Prostate gland (tissue), 2 donors: Measurements from ENCODE around the gene GRID1. TPM values are rescaled to one million over a fixed set of nuclear protein-coding genes. Genes with fewer than 3 reads are reported as not detected.

Experiments
- DNase-seq: peaks from one replicate; pipeline ENCODE4 v3.0.0-alpha.2; 2019; ENCODE audit warnings: low spot score
- H3K27ac ChIP-seq, 2 donors: fragments of 200-600 bp; sonication (generic); 2 replicates each; pipeline ENCODE4 v1.5.1; 2017 to 2019
- H3K27me3 ChIP-seq: fragments of 200-600 bp; sonication (generic); replicated peaks from 2 replicates; pipeline ENCODE4 v1.5.1; 2019; ENCODE audit not compliant: insufficient read depth
- H3K36me3 ChIP-seq, 2 donors: fragments of 200-600 bp; sonication (generic); 1 replicate in 1 of 2; 2 replicates in 1 of 2; pipeline versions ENCODE4 v1.5.1 to v1.8.1; 2017 to 2019
- H3K4me1 ChIP-seq: fragments of 200-600 bp; sonication (generic); replicated peaks from 2 replicates; pipeline ENCODE4 v1.5.1; 2019
- H3K4me3 ChIP-seq, 2 donors: fragments of 200-600 bp; sonication (generic); 2 replicates each; pipeline ENCODE4 v1.5.1; 2017 to 2019
- H3K9me3 ChIP-seq: fragments of 200-600 bp; sonication (generic); 2 replicates; pipeline ENCODE4 v1.5.1; 2017
- POLR2A ChIP-seq: fragments of 450-650 bp; IDR thresholded peaks from one replicate; pipeline ENCODE4 v1.6.1; 2016; ENCODE audit warnings: antibody characterized with exemption, mild to moderate bottlenecking
- POLR2AphosphoS5 ChIP-seq: sonication (generic); formaldehyde crosslinking; IDR thresholded peaks from one replicate; pipeline ENCODE4 v1.6.1; 2017; ENCODE audit warnings: antibody characterized with exemption
- WGBS: methylation state at CpG from one replicate; pipeline ENCODE4 v1.1.5; 2018; 5-methylcytosine and 5-hydroxymethylcytosine counted together
- intact Hi-C: fragments of 100-400 bp; cut with DNase I; formaldehyde crosslinking; loops from one replicate; pipeline ENCODE4 v1.14.2; 2022
- total RNA-seq, 2 donors: library from RNA; depleted of rRNA; stranded (reverse); fragments of >200 nt; gene quantifications; one replicate each; pipeline ENCODE4 v1.1.0, GENCODE V29; 2016
- TF ChIP-seq, protein P1 (sequence below), 4 experiments: fragments of 200-600 bp in 2 of 4; fragments of 450-650 bp in 2 of 4; sonication (generic) in 2 of 4; IDR thresholded peaks; 1 replicate in 3 of 4; 2 replicates in 1 of 4; pipeline ENCODE4 v1.5.1; 2016 to 2019; ENCODE audit warnings: antibody characterized with exemption in 4 of 4, mild to moderate bottlenecking in 2 of 4, moderate library complexity in 2 of 4

Gene GRID1
- total RNA-seq, 2 donors from 2014 or later: 1.0 to 10.0 TPM

DNA sequence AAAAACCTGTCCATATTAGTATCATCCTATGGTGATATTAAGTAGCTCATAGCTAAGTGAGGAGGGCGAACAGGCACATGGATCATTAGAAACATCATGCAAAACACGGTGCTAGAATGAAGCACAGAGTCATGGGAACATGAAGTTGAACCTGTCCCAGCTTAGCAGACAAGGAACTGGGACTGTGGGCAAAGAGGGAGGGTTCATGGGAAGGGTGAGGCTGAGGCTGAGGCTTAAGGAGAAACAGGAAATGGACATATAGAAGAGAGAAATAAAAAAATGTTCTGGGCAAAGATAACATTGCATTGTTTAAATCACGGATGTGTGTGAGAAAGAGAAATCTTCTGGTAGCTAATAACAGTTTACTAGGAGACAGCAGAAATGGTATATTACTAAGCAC is 708.1 kb downstream of the GRID1 start:
- Histone ChIP-seq H3K9me3 (no peaks in the 10 kb centered on the region), H3K27ac (no peak overlapping the region), H3K27me3 (no peaks in the 10 kb centered on the region), H3K4me1 (no peaks in the 10 kb centered on the region), H3K4me3 (no peak overlapping the region), H3K36me3 (no peaks in the 10 kb centered on the region)
- intact Hi-C loops: no loop called here
- DNase-seq: no peak
- TF ChIP-seq, protein P1, sequence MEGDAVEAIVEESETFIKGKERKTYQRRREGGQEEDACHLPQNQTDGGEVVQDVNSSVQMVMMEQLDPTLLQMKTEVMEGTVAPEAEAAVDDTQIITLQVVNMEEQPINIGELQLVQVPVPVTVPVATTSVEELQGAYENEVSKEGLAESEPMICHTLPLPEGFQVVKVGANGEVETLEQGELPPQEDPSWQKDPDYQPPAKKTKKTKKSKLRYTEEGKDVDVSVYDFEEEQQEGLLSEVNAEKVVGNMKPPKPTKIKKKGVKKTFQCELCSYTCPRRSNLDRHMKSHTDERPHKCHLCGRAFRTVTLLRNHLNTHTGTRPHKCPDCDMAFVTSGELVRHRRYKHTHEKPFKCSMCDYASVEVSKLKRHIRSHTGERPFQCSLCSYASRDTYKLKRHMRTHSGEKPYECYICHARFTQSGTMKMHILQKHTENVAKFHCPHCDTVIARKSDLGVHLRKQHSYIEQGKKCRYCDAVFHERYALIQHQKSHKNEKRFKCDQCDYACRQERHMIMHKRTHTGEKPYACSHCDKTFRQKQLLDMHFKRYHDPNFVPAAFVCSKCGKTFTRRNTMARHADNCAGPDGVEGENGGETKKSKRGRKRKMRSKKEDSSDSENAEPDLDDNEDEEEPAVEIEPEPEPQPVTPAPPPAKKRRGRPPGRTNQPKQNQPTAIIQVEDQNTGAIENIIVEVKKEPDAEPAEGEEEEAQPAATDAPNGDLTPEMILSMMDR (IDR thresholded peaks at IDR 0.05): no peak
- TF ChIP-seq POLR2A: no peak
- no peak for TF ChIP-seq POLR2AphosphoS5
- WGBS: 56% methylated on average over 3 of the region's 3 CpGs

DNA sequence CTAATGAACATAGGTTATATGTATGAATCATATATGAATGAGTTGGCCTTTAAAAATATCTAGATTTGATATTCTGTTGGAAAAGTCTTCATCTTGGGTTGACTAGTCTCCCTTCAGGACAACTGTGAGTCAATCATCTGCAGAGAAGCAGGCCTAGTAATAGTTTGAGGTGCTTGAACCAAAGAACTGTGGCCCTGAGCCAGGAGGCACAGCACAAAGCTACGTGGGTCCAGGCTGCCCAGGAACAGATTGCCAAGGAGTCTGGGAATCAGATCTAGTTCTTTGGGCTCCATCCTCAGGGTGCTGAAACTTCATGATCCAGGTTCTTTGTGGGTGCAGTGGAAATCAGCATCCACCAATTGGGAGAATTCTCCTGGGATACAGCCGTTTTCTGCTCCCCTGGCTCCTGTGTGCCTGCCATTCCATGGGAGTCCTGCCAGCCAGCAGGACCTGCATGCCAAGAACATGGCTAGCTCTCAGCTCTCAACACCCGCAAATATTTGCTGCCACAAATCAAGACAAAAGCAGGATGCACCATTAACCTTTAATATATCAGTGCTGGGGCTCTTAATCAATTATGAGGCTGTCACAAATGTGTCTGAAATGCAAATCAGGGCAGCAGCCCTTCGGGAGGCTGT is 709.0 kb downstream of the GRID1 start:
- Histone ChIP-seq H3K36me3 (no peaks in the 10 kb centered on the region), H3K27ac (no peak overlapping the region), H3K9me3 (no peaks in the 10 kb centered on the region), H3K4me1 (no peaks in the 10 kb centered on the region), H3K4me3 (no peak overlapping the region), H3K27me3 (no peaks in the 10 kb centered on the region)
- no peak for DNase-seq
- intact Hi-C loops: no loop called here
- 15% methylated on average over 4 of the region's 4 CpGs for WGBS
- TF ChIP-seq, protein P1 (IDR thresholded peaks at IDR 0.05): no peak
- no peak for TF ChIP-seq POLR2AphosphoS5
- no peak for TF ChIP-seq POLR2A

DNA sequence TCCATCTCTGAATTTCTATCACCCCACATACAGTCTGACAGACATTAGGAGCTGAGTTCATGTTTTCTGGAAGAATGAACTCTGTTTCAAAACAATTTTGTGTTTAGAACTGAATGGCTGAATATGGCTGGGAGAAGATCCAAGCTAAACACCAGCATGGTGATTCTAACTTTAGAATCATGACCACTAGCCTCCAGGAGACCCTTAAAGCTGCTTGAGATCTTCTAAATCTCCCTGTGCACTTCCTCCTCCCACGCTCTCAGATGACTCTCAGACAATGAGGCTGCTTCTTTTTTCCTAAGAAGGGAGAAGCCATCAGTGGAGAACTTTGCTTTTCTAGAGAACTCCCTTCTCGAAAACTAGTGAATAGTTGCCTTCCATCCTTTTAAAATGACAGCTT is 711.2 kb downstream of the GRID1 start:
- WGBS: 50% methylated on average over 2 of the region's 2 CpGs
- no peaks in the 10 kb centered on the region for H3K4me1 ChIP-seq

DNA sequence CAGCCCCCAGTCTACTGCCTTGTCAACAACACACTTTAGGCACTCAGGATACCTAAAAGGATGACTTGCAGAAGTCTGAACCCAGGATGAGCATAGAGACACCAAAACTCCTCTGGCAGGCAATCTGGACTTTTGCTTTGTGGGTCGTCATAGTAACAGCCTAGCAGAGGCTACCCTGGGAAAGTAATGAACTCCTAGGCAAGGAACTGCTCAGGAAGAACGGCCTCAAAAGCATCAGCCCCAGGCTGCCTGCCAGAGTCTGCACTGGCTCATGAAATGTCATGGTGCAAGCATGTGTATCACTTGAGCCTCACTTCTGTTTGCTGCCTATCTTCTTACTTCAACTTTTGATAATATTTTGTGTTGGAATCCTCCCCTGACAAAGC is 715.1 kb downstream of the GRID1 start:
- H3K9me3 ChIP-seq: no peaks in the 10 kb centered on the region

More for the DNA sequence above, 711.2 kb downstream of the GRID1 start:
- TF ChIP-seq, protein P1 (IDR thresholded peaks at IDR 0.05): no peak
- no peak for TF ChIP-seq POLR2A
- no peak for DNase-seq
- H3K4me3 ChIP-seq: no peak overlapping the region
- H3K27me3 ChIP-seq: no peaks in the 10 kb centered on the region
- intact Hi-C loops: no loop called here
- no peak overlapping the region for H3K27ac ChIP-seq
- H3K9me3 ChIP-seq: no peaks in the 10 kb centered on the region
- H3K36me3 ChIP-seq: no peaks in the 10 kb centered on the region

More for the DNA sequence above, 715.1 kb downstream of the GRID1 start:
- Histone ChIP-seq H3K27me3 (no peaks in the 10 kb centered on the region), H3K4me3 (no peak overlapping the region), H3K27ac (no peak overlapping the region), H3K36me3 (no peaks in the 10 kb centered on the region), H3K4me1 (no peaks in the 10 kb centered on the region)
- DNase-seq: no peak
- 86% methylated on average over 2 of the region's 2 CpGs for WGBS
- TF ChIP-seq POLR2A (no peak), POLR2AphosphoS5 (no peak)
- TF ChIP-seq, protein P1 (IDR thresholded peaks at IDR 0.05): no peak
- intact Hi-C loops: no loop called here
